Astrocyte of the spinal cord (primary cell): ENCODE data around the gene SLTM.
A peak's percentile ranks its signal among the peaks of the same experiment; 100 is the strongest.
"Not testable (repeated sequence)": the region's sequence is repeated elsewhere in the genome, so short reads cannot be mapped to it uniquely, and the experiment has no call there.

ENCODE experiments used
- DNase-seq: peaks from one replicate; pipeline ENCODE4 v3.0.0; 2011; ENCODE audit warnings: low read depth, low spot score
- H3K4me3 ChIP-seq: 2 replicates; pipeline ENCODE4 v1.5.1; 2011; ENCODE audit warnings: low read depth, mild to moderate bottlenecking, low read length, moderate library complexity
- in situ Hi-C: cut with HindIII; loops from 2 replicates; pipeline ENCODE4 v1.10.0; 2017; ENCODE audit warnings: low sequenced_read_pairs
- TF ChIP-seq, protein P1 (sequence below): IDR thresholded peaks from 2 replicates; pipeline ENCODE4 v1.5.1; 2012; ENCODE audit warnings: low read depth, mild to moderate bottlenecking, low read length, inconsistent platforms

The SLTM gene

DNA sequence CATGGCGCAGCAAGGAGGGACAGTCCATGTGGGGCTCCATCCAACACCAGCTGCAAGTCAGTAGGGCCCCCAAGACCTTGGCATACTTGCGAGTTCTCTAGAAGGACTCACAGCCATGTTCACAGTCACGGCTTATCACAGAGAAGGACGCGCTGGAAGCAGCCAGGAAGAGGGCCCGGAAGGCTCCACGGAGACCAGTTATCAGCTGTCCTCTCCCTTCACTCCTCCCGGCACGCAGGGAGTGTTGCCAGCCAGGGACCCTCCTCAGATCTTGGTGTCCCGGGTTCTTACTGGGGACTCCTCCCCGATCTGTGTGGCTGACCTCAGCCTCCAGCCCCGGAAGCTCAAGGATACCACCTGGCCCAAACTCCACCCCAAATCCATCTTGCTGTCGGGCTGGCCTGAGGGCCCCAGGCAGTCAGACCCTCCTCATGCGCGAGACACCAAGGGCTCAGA is 68.0 kb downstream of the SLTM start:
- in situ Hi-C loops: no loop called here
- no peak for DNase-seq
- H3K4me3 ChIP-seq: no peak overlapping the region
- TF ChIP-seq, protein P1, sequence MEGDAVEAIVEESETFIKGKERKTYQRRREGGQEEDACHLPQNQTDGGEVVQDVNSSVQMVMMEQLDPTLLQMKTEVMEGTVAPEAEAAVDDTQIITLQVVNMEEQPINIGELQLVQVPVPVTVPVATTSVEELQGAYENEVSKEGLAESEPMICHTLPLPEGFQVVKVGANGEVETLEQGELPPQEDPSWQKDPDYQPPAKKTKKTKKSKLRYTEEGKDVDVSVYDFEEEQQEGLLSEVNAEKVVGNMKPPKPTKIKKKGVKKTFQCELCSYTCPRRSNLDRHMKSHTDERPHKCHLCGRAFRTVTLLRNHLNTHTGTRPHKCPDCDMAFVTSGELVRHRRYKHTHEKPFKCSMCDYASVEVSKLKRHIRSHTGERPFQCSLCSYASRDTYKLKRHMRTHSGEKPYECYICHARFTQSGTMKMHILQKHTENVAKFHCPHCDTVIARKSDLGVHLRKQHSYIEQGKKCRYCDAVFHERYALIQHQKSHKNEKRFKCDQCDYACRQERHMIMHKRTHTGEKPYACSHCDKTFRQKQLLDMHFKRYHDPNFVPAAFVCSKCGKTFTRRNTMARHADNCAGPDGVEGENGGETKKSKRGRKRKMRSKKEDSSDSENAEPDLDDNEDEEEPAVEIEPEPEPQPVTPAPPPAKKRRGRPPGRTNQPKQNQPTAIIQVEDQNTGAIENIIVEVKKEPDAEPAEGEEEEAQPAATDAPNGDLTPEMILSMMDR: no peak

DNA sequence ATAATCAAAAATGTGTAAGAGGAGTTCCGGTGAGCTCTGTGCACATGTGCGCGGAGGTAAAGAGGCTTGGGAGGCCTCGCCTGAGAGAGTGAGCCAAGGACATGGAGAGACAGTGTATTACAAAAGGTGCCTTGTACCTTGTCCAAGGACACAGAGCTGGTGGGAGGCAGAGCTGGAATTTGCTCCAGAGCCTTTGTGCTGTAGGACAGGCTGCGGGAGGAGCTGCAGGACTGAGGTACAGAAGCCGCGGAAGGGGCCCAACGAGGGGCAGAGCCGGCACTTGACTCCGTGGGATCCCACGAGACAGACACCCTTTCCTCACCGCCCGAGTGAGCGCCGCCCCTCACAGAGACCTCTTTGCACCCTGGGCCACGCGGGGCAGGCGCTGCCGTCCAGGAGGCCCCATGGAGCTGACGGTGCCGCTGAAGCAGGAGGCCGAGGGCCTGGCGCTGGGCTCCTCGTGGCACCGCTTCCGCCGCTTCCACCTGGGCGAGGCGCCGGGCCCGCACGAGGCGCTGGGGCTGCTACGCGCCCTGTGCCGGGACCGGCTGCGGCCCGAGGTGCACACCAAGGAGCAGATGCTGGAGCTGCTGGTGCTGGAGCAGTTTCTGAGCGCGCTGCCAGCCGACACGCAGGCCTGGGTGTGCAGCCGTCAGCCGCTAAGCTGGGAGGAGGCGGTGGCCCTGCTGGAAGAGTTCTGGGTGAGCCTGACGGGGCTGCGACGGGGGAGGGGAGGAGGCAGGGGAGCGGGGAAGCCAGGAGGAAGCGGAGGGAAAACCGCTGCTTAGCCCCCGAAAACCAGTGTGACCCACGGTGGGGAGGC is 68.7 kb downstream of the SLTM start:
- no peak overlapping the region for H3K4me3 ChIP-seq
- no peak for DNase-seq
- in situ Hi-C loops: no loop called here
- TF ChIP-seq, protein P1: no peak

DNA sequence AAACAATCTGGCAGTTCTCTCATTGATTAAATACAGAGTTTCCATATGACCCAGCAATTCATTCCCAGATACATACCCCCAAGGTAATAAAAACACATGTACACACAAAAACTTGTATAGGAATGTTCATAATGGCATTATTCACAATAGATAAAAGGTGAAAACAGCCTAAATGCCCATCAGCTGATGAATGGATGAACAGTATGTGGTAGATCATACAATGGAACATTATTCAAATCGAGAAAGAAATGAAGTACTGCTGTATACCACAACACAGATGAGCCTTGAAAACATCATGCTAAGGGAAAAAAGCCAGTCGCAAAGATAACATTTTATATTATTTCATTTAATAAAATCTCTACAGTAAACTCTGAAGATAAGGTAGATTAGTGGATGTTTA is 71.2 kb downstream of the SLTM start:
- no peak for DNase-seq
- in situ Hi-C loops: no loop called here
- TF ChIP-seq, protein P1: no peak
- no peak overlapping the region for H3K4me3 ChIP-seq

DNA sequence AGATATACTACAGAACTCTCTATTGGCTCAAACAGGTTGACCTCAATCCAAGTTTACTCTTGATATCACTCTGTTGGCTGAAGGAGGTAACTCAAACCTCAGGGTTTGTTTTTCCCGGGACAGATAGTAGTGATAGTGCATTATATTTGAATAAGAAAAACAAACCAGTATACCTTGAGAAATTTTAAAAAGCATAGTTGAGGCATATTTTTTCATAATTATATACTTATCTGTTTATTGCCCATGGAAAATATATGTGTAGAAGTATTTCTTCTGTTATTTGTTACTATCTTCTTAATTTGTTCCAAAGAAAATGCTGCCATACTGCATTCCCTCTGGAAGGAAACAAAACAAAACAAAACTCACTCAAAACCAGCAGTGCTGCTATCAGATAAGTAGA is 76.9 kb downstream of the SLTM start:
- H3K4me3 ChIP-seq, DNase-seq, in situ Hi-C loops: not testable (repeated sequence)

DNA sequence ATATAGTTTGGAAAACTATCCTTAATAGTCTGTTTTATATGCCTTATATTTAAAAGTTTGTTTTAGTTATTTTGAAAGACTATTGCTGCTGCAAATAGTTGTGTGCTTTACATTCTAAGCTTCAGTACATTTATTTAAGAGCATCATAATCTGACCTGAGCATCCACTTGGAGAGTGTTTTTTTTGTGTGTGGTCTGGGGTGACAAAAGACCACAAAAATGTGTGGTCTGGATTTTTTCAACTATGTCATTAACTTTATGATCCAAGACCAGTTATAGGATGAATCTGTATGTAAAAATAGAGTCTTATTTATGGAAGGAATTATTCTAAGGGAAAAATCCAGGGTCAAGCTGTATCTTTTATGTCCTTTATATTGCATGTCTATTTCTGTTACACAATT is 77.4 kb downstream of the SLTM start:
- TF ChIP-seq, protein P1: no peak
- in situ Hi-C loops: no loop called here
- H3K4me3 ChIP-seq: no peak overlapping the region
- peak; percentile 70 for DNase-seq

DNA sequence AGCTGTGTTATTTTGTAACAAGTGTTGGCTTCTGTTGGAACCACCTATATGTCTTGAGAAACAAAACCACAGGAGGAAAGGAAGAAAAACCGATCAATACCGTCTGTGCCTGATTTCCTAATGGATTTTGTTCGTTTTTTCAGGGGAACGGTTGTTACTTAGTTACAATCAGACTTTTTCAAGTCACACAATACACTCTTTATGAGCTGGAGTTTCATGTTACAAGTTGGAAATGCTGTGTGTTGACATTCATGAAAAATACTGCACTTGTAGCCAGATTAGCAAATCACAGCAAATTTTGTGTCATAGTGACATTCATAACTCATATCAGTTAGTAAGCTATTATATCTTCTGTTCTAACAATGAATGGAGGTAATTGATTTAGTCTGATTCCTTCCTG is 78.9 kb downstream of the SLTM start:
- TF ChIP-seq, protein P1: no peak
- in situ Hi-C loops: no loop called here
- no peak for DNase-seq
- H3K4me3 ChIP-seq: no peak overlapping the region

DNA sequence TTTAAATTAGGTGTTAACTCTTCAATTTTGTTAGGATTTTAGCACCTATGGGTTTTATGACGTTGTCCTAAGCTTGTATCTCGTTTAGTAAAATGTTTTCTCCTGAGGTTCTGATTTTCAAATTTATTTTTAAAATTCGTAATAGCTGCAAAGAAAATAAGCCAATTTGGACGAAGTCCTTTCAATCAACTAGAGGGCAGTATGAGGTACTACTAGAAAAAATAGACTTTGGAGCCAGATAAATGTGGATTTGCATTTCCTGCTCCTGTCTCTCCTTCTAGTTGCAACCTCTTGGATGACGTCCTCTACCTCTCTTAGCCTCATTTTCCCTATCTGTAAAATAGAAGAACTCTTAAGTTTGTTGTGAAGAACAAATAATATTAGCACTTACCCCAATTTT is 81.1 kb downstream of the SLTM start:
- in situ Hi-C loops: no loop called here
- no peak overlapping the region for H3K4me3 ChIP-seq
- TF ChIP-seq, protein P1: no peak
- no peak for DNase-seq

DNA sequence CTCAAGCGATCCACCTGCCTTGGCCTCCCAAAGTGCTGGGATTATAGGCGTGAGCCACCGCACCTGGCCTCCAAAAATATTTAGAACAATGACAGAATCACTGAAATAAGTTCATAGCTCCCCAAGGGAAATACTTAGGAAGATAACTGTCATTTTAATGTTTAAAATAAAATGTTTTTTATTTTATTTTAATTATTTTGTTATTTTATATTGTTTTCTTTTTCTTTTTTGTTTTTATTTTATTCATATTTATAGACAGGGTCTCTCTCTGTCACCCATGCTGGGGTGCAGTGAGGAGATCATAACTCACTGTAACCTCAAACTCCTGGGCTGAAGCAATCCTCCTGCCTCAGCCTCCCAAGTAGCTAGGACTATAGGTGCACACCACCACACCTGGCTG is 82.3 kb downstream of the SLTM start:
- DNase-seq, H3K4me3 ChIP-seq, in situ Hi-C loops: not testable (repeated sequence)
